HuH-7 (cell line): Measurements from ENCODE around the gene MTG2.

Experiments
- DNase-seq: peaks from one replicate; pipeline ENCODE4 v3.0.0; 2011; ENCODE audit warnings: low spot score

MTG2 gene

GRCh38 chr20:62183426-62184142 lies 756 bp downstream of the MTG2 start:
- no peak for DNase-seq

DNA sequence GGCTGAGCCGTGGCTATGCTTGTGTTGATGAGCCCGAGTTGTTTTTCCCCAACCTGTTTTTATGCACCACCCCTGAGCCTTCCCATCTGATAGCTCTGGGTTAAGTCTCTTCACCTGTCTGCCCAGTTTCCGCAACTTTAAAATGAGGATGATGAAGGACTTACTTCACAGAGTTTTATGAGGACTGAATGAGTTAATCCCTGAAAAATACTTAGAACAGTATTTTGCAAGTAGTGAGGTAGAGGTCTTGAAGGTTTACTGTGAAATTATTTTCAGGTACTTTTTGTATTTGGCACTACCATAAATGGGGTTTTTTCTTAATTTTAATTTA lies 3.2 kb downstream of the MTG2 start:
- DNase-seq = no peak

GRCh38 chr20:62186887-62187866 lies 4.3 kb downstream of the MTG2 start:
- DNase-seq = no peak

- DNase-seq = no peak
Observed at GRCh38 chr20:62190639-62191411, 8.0 kb downstream of the MTG2 start.

GRCh38 chr20:62191781-62192559 lies 9.1 kb downstream of the MTG2 start:
- DNase-seq = no peak

- no peak for DNase-seq
Observed at GRCh38 chr20:62192635-62193034, 9.8 kb downstream of the MTG2 start.

GRCh38 chr20:62193079-62194025 lies 10.5 kb downstream of the MTG2 start:
- DNase-seq = no peak

GRCh38 chr20:62195075-62195405 lies 12.2 kb downstream of the MTG2 start:
- DNase-seq = no peak

DNA sequence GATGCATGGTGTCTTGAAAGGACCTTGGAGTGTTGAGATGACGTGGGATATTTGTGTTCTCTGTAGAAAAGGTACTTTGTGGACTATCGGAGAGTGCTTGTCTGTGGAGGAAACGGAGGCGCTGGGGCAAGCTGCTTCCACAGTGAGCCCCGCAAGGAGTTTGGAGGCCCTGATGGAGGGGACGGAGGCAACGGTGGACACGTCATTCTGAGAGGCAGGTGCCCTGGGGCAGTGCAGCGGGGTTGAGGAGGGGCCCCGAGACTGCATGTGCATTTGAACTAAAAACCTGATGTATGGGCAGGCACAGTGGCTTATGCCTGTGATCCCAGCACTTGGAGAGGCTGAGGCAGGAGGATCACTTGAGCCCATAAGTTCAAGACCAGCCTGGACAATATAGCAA lies 12.9 kb downstream of the MTG2 start:
- no peak for DNase-seq

DNA sequence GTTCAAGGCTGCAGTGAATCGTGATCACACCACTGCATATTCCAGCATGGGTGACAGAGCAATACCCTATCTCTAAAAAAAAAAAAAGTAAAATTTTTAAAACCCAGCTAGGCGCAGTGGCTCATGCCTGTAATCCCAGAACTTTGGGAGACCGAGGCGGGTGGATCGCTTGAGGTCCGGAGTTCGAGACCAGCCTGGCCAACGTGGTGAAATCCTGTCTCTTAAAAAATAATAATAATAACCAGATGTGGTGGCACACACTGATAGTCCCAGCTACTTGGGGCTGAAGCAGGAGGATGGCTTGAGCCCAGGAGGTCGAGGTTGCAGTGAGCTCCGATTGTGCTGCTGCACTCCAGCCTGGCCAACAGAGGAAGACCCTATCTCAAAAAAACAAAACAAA lies 13.5 kb downstream of the MTG2 start:
- DNase-seq = no peak

DNA sequence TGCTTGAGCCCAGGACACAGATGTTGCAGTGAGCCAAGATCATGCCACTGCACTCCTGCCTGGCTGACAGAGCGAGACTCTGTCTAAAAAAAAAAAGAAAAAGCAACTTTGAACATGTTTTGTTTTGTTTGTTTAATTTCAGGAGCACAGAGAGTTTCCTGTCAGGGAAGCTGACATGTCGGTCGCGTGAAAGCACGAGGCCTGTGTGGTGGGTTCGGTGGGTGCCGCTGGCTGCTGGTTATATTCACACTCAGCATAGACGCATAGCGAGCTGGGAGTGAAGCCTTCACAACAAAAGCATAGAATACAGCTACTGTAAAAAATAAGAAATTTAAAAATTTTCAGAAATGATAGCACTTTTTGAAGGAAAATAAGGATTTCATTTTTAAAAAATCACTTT lies 14.5 kb downstream of the MTG2 start:
- DNase-seq = no peak

DNA sequence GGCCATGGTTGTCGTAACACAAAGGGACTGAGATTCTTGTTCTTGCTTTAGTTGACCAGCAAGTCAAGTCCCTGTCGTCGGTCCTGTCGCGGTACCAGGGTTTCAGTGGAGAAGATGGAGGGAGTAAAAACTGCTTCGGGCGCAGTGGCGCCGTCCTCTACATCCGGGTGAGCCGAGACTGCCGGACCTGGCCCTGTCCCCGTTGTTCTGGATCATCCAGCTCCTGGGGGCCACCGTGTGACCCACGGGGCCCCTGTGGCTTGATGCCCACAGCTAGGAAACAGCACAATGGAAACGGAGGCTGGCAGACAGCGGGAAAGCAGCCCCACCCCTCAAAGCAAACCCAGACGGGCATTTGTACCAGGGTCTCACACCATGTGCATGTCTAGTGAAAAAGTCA lies 15.0 kb downstream of the MTG2 start:
- no peak for DNase-seq

DNA sequence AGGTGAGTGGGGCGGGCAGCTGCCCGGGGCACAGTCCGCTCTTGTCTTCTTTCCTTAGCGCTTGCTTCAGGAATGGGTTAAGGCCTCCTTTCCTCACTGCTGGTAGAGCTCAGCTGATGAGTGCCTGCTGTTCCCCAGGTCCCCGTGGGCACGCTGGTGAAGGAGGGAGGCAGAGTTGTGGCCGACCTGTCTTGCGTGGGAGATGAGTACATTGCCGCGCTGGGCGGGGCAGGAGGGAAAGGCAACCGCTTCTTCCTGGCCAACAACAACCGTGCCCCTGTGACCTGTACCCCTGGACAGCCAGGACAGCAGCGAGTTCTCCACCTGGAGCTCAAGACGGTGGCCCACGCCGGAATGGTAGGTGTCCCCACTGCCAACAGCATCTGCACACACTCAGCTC lies 15.7 kb downstream of the MTG2 start:
- DNase-seq = no peak

DNA sequence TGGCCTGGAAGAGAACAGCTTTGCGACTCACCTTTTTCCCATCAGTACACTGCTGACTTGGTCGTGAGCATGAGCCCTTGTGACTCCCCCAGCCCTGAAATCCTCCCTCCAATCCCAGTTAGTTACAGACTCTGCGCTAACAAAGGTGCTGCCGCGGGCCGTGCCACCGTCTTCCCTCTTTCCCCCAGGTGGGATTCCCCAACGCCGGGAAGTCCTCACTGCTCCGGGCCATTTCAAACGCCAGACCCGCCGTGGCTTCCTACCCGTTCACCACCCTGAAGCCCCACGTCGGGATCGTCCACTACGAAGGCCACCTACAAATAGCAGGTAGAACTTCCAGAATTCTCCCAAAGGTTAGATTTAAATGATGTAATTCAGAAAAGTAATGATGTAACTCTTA lies 16.1 kb downstream of the MTG2 start:
- DNase-seq = no peak

DNA sequence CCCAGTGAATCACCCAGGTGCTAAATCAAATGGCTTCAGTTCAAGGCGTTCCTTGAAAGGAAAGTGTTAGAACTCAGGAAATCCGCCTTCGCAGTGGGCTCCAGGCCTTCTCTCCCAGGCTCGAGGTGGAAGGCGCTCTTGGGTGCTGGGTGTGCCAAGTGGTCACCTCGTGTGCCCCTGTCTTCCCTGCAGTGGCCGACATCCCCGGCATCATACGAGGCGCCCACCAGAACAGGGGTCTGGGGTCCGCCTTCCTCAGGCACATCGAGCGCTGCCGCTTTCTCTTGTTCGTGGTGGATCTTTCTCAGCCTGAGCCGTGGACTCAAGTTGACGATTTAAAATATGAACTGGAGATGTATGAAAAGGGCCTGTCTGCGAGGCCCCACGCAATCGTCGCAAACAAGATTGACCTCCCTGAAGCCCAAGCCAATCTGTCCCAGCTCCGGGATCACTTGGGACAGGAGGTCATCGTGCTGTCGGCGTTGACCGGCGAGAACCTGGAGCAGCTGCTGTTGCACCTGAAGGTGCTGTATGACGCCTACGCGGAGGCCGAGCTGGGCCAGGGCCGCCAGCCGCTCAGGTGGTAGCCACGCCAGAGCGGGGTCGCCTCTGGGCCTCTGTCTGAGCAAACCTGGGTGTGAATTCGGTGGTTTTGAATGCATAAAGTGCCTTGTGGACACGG lies 17.8 kb downstream of the MTG2 start:
- DNase-seq = no peak

GRCh38 chr20:62201173-62202082 lies 18.6 kb downstream of the MTG2 start:
- no peak for DNase-seq

DNA sequence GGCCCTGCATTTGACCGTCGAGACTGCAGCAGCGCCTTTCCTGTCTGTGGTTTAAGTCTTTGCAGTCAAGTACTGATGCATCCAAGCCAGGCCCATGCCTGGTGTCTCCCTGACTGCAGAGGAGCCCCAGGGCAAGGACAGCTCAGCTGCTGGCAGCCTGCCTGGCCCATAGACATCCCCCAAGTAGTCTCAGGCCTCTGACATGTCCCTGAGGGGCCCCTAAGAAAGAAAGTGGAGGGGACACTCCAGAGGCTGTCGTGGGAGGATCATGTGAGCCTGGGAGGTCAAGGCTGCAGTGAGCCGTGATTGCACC lies 19.2 kb downstream of the MTG2 start:
- no peak for DNase-seq

DNA sequence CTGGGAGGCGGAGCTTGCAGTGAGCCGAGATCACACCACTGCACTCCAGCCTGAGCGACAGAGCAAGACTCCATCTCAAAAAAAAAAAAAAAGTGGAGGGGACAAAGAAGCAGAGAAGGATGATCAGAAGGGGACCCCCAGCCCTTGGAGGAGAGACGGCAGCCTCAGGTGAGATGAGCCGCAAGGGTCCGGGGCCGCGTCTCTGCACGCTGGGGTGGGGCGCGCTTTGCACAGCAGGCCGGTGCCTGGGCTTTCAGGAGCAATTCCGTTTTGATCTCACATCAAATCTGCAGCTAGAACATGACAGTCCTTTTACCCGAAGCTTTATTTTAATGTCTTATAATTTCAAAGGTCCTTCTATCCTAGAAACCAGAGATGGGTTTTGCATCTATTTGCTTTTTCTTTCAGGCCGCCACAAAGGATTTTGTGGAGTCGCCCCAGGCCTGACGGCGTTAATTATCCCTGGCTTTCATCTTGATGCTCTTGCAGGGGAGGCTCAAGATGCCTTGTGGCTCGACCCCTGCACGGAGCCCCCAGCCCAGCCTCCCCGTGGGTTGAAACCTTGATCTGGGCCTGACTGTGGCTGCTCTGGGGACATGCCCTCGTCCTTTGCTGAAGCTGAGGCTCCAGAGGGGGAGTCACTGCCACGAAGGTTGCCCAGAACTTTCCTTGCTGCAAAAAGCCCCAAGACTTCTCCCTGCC lies 20.0 kb downstream of the MTG2 start:
- DNase-seq = no peak
